ENCODE results near the gene HDAC4.
"Not testable (repeated sequence)": the region's sequence is repeated elsewhere in the genome, so short reads cannot be mapped to it uniquely, and the experiment has no call there.

DNA sequence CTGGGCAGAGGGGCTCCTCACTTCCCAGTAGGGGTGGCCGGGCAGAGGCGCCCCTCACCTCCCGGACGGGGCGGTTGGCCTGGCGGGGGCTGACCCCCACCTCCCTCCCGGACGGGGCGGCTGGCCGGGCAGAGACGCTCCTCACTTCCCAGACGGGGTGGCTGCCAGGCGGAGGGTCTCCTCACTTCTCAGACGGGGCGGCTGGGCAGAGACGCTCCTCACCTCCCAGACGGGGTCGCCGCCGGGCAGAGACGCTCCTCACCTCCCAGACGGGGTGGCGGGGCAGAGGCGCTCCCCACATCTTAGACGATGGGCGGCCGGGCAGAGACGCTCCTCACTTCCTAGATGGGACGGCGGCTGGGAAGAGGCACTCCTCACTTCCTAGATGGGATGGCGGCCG lies 48.6 kb upstream of the HDAC4 start:
- TF ChIP-seq CTCF (IDR thresholded peaks at IDR 0.05; ENCODE audit: low read length); EZH2 (optimal IDR thresholded peaks at IDR 0.05; ENCODE audit: low read depth, low read length); EZH2phosphoT487 (IDR thresholded peaks at IDR 0.05; ENCODE audit: low read length): not testable (repeated sequence)
